ENCODE results near the gene AP4S1. TPM values are rescaled to one million over a fixed set of nuclear protein-coding genes. Genes with fewer than 3 reads are reported as not detected.

Gene AP4S1
- total and polyA plus RNA-seq, 2 of the 8 experiments (the other 6 are each of a cell fraction or from before 2014, with no cell fraction given) = 2.8 to 9.9 TPM

GRCh38 chr14:31128601-31129526, 103.4 kb downstream of the AP4S1 start (continued):
- TF ChIP-seq HDAC2 (IDR thresholded peaks at IDR 0.05; ENCODE audit: borderline replicate concordance in 1 of 2, low read depth in 2 of 2, low read length in 2 of 2) (no peak), GABPA (IDR thresholded peaks at IDR 0.05; ENCODE audit: borderline replicate concordance, insufficient read depth, low read length) (no peak), CBX5 (IDR thresholded peaks at IDR 0.05; ENCODE audit: low read depth, low read length) (no peak)
